Activated T-cell treated with anti-CD3 and anti-CD28 coated beads, Interleukin-2, amount 50 U/mL, for 48 hours (primary cell): ENCODE results near the gene SSTR1.

Experiments
- DNase-seq, 2 experiments: peaks; one replicate each; pipeline ENCODE4 v3.0.0-alpha.2; 2020

The SSTR1 gene

GRCh38 chr14:38243696-38244240 is 36.1 kb downstream of the SSTR1 start:
- no peak for DNase-seq

- no peak for DNase-seq
Measured at GRCh38 chr14:38248321-38249028, 40.8 kb downstream of the SSTR1 start.

- no peak for DNase-seq
Measured at GRCh38 chr14:38250331-38250730, 42.6 kb downstream of the SSTR1 start.

GRCh38 chr14:38252066-38252710 is 44.5 kb downstream of the SSTR1 start:
- DNase-seq: no peak

- DNase-seq: no peak
Measured at GRCh38 chr14:38253676-38254075, 46.0 kb downstream of the SSTR1 start.

GRCh38 chr14:38254571-38255407 is 47.1 kb downstream of the SSTR1 start:
- peak in 1 of 2 experiments; percentile 20 for DNase-seq

GRCh38 chr14:38255408-38255672 is 47.6 kb downstream of the SSTR1 start:
- peak in 1 of 2 experiments; percentile 34 for DNase-seq

GRCh38 chr14:38255673-38256532 is 48.2 kb downstream of the SSTR1 start, which contains the start of gene CLEC14A:
TSS of gene CLEC14A (minus strand) at chr14:38256093. CDS start at chr14:38256022, 71 bp downstream.
- peak; percentile 26 to 35 for DNase-seq

GRCh38 chr14:38256533-38256840 is 48.8 kb downstream of the SSTR1 start:
- no peak for DNase-seq

- no peak for DNase-seq
Measured at GRCh38 chr14:38257507-38257906, 49.8 kb downstream of the SSTR1 start.

- DNase-seq: no peak
Measured at GRCh38 chr14:38261620-38262019, 53.9 kb downstream of the SSTR1 start.
